Mammary epithelial cell (primary cell): Measurements from ENCODE around the gene GSPT1.

Experiments
- EZH2 ChIP-seq: IDR thresholded peaks from 2 replicates; pipeline ENCODE4 v1.6.1; 2012; ENCODE audit warnings: low read length, inconsistent platforms, borderline replicate concordance
- TF ChIP-seq, protein P1 (sequence below), 2 donors: IDR thresholded peaks in 1 of 2; conservative IDR thresholded peaks in 1 of 2; 2 replicates each; pipeline ENCODE4 v1.5.1; 2011 to 2012; ENCODE audit warnings: inconsistent platforms in 2 of 2, low read length in 2 of 2, mild to moderate bottlenecking in 2 of 2, control low read depth in 1 of 2, low read depth in 1 of 2; ENCODE audit not compliant: insufficient read depth in 1 of 2; ENCODE audit errors: extremely low read depth in 1 of 2

DNA sequence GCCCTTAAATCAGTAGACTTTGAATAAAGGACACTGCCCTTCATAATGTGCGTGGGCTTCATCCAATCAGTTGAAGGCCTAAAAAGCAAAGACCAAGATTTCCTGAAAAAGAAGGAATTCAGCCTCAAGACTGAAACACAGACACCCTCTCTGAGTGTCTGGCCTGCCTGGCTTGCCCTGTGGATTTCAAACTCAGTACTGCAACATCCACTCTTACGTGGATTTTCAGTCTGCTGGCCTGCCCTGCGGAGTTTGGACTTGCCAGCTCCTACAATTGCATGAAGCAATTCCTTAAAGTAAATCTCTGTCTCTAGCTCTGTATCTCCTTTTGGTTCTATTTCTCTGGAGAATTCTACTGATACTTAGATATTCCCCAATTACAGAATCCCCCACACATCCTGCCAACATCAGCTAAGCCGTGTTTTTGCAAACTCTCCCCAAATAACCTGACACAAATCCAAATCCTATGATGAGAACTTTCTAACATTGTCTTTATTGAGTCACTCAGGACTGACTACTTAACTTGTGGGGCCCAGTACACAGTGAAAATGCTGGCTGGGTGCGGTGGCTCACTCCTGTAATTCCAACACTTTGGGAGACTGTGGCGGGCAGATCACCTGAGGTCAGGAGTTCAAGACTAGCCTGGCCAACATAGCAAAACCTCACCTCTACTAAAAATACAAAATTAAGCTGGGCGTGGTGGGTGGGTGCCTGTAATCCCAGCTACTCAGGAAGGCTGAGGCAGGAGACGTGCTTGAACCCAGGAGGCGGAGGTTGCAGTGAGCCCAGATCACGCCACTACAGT, 42.0 kb upstream of the GSPT1 start:
- TF ChIP-seq, protein P1, sequence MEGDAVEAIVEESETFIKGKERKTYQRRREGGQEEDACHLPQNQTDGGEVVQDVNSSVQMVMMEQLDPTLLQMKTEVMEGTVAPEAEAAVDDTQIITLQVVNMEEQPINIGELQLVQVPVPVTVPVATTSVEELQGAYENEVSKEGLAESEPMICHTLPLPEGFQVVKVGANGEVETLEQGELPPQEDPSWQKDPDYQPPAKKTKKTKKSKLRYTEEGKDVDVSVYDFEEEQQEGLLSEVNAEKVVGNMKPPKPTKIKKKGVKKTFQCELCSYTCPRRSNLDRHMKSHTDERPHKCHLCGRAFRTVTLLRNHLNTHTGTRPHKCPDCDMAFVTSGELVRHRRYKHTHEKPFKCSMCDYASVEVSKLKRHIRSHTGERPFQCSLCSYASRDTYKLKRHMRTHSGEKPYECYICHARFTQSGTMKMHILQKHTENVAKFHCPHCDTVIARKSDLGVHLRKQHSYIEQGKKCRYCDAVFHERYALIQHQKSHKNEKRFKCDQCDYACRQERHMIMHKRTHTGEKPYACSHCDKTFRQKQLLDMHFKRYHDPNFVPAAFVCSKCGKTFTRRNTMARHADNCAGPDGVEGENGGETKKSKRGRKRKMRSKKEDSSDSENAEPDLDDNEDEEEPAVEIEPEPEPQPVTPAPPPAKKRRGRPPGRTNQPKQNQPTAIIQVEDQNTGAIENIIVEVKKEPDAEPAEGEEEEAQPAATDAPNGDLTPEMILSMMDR (conservative IDR thresholded peaks at IDR 0.05 in 1 of 2, IDR thresholded peaks at IDR 0.05 in 1 of 2; ENCODE audit: extremely low read depth in 1 of 2, insufficient read depth in 1 of 2, low read depth in 1 of 2, low read length in 2 of 2), result no peak
- no peak for TF ChIP-seq EZH2
